ENCODE measurements around the gene ATXN1. TPM values are rescaled to one million over a fixed set of nuclear protein-coding genes. Genes with fewer than 3 reads are reported as not detected.
A peak's percentile ranks its signal among the peaks of the same experiment; 100 is the strongest.

ATXN1 gene
- total RNA-seq, 2 donors from 2014 or later, result 41.0 to 115 TPM

- peaks cover 30% of the 10 kb centered on the region for H3K36me3 Mint-ChIP-seq (ENCODE audit: low read depth)
- no peaks in the 10 kb centered on the region for H3K9me3 Mint-ChIP-seq
- no peak overlapping the region for H3K4me3 Mint-ChIP-seq
- H3K27ac Mint-ChIP-seq, result peak overlapping the region; percentile 22
- ATAC-seq (replicated peaks), result no peak
- H3K4me1 Mint-ChIP-seq, result peaks cover 36% of the 10 kb centered on the region
- H3K27me3 Mint-ChIP-seq, result no peaks in the 10 kb centered on the region
These were observed 335.2 kb downstream of the ATXN1 start for GRCh38 chr6:16425881-16426615.

- Mint-ChIP-seq H3K4me1 (peaks cover 44% of the 10 kb centered on the region), H3K4me3 (peak overlapping the region; percentile 80), H3K36me3 (ENCODE audit: low read depth) (peaks cover 16% of the 10 kb centered on the region), H3K27ac (peak overlapping the region; percentile 96), H3K9me3 (no peaks in the 10 kb centered on the region), H3K27me3 (no peaks in the 10 kb centered on the region)
- ATAC-seq (replicated peaks), result no peak
These were observed 339.7 kb downstream of the ATXN1 start for GRCh38 chr6:16421462-16421960.

GRCh38 chr6:16420715-16421461 is 340.4 kb downstream of the ATXN1 start:
- peak overlapping the region; percentile 80 for H3K4me3 Mint-ChIP-seq
- no peaks in the 10 kb centered on the region for H3K27me3 Mint-ChIP-seq
- peaks cover 13% of the 10 kb centered on the region for H3K36me3 Mint-ChIP-seq (ENCODE audit: low read depth)
- peaks cover 47% of the 10 kb centered on the region for H3K4me1 Mint-ChIP-seq
- H3K9me3 Mint-ChIP-seq, result no peaks in the 10 kb centered on the region
- peak overlapping the region; percentile 96 for H3K27ac Mint-ChIP-seq
- ATAC-seq (replicated peaks), result peak; percentile 88

GRCh38 chr6:16420337-16420714 is 340.9 kb downstream of the ATXN1 start:
- H3K36me3 Mint-ChIP-seq (ENCODE audit: low read depth), result peaks cover 10% of the 10 kb centered on the region
- peak; percentile 30 for ATAC-seq (replicated peaks)
- peak overlapping the region; percentile 80 for H3K4me3 Mint-ChIP-seq
- peak overlapping the region; percentile 96 for H3K27ac Mint-ChIP-seq
- H3K9me3 Mint-ChIP-seq, result no peaks in the 10 kb centered on the region
- peaks cover 47% of the 10 kb centered on the region for H3K4me1 Mint-ChIP-seq
- no peaks in the 10 kb centered on the region for H3K27me3 Mint-ChIP-seq

GRCh38 chr6:16419636-16420336 is 341.5 kb downstream of the ATXN1 start:
- peak overlapping the region; percentile 80 for H3K4me3 Mint-ChIP-seq
- peak; percentile 6 for ATAC-seq (replicated peaks)
- no peaks in the 10 kb centered on the region for H3K9me3 Mint-ChIP-seq
- peaks cover 47% of the 10 kb centered on the region for H3K4me1 Mint-ChIP-seq
- peaks cover 10% of the 10 kb centered on the region for H3K36me3 Mint-ChIP-seq (ENCODE audit: low read depth)
- H3K27ac Mint-ChIP-seq, result peak overlapping the region; percentile 96
- H3K27me3 Mint-ChIP-seq, result no peaks in the 10 kb centered on the region

GRCh38 chr6:16418151-16418550 is 343.1 kb downstream of the ATXN1 start:
- ATAC-seq (replicated peaks), result no peak
- H3K27ac Mint-ChIP-seq, result no peak overlapping the region
- H3K9me3 Mint-ChIP-seq, result no peaks in the 10 kb centered on the region
- H3K36me3 Mint-ChIP-seq (ENCODE audit: low read depth), result peaks cover 10% of the 10 kb centered on the region
- no peaks in the 10 kb centered on the region for H3K27me3 Mint-ChIP-seq
- peaks cover 57% of the 10 kb centered on the region for H3K4me1 Mint-ChIP-seq
- no peak overlapping the region for H3K4me3 Mint-ChIP-seq

GRCh38 chr6:16415677-16416076 is 345.6 kb downstream of the ATXN1 start:
- Mint-ChIP-seq H3K36me3 (ENCODE audit: low read depth) (peaks cover 5% of the 10 kb centered on the region), H3K9me3 (no peaks in the 10 kb centered on the region), H3K27ac (peak overlapping the region; percentile 82), H3K4me1 (peaks cover 49% of the 10 kb centered on the region), H3K27me3 (no peaks in the 10 kb centered on the region), H3K4me3 (peak overlapping the region; percentile 85)
- ATAC-seq (replicated peaks), result peak; percentile 4

GRCh38 chr6:16414205-16414604 is 347.1 kb downstream of the ATXN1 start:
- Mint-ChIP-seq H3K4me1 (peaks cover 41% of the 10 kb centered on the region), H3K4me3 (peak overlapping the region; percentile 85), H3K36me3 (ENCODE audit: low read depth) (peaks cover 2% of the 10 kb centered on the region), H3K9me3 (no peaks in the 10 kb centered on the region), H3K27me3 (no peaks in the 10 kb centered on the region), H3K27ac (peak overlapping the region; percentile 97)
- ATAC-seq (replicated peaks), result peak; percentile 67

GRCh38 chr6:16413399-16413798 is 347.9 kb downstream of the ATXN1 start:
- H3K4me3 Mint-ChIP-seq, result peak overlapping the region; percentile 85
- peaks cover 6% of the 10 kb centered on the region for H3K36me3 Mint-ChIP-seq (ENCODE audit: low read depth)
- no peaks in the 10 kb centered on the region for H3K27me3 Mint-ChIP-seq
- no peaks in the 10 kb centered on the region for H3K9me3 Mint-ChIP-seq
- peak overlapping the region; percentile 97 for H3K27ac Mint-ChIP-seq
- ATAC-seq (replicated peaks), result peak; percentile 70
- peaks cover 41% of the 10 kb centered on the region for H3K4me1 Mint-ChIP-seq

- peak; percentile 26 for ATAC-seq (replicated peaks)
- Mint-ChIP-seq H3K4me1 (peaks cover 41% of the 10 kb centered on the region), H3K9me3 (no peaks in the 10 kb centered on the region), H3K36me3 (ENCODE audit: low read depth) (peaks cover 10% of the 10 kb centered on the region), H3K27ac (peak overlapping the region; percentile 97), H3K4me3 (peak overlapping the region; percentile 85), H3K27me3 (no peaks in the 10 kb centered on the region)
These were observed 348.3 kb downstream of the ATXN1 start for GRCh38 chr6:16412982-16413381.

GRCh38 chr6:16412171-16412570 is 349.1 kb downstream of the ATXN1 start:
- no peaks in the 10 kb centered on the region for H3K9me3 Mint-ChIP-seq
- no peaks in the 10 kb centered on the region for H3K27me3 Mint-ChIP-seq
- peak overlapping the region; percentile 97 for H3K27ac Mint-ChIP-seq
- peaks cover 15% of the 10 kb centered on the region for H3K36me3 Mint-ChIP-seq (ENCODE audit: low read depth)
- ATAC-seq (replicated peaks), result no peak
- peaks cover 41% of the 10 kb centered on the region for H3K4me1 Mint-ChIP-seq
- H3K4me3 Mint-ChIP-seq, result peak overlapping the region; percentile 85

- H3K27ac Mint-ChIP-seq, result peak overlapping the region; percentile 65
- peak overlapping the region; percentile 59 for H3K4me3 Mint-ChIP-seq
- ATAC-seq (replicated peaks), result peak; percentile 35
- no peaks in the 10 kb centered on the region for H3K9me3 Mint-ChIP-seq
- no peaks in the 10 kb centered on the region for H3K27me3 Mint-ChIP-seq
- peaks cover 17% of the 10 kb centered on the region for H3K36me3 Mint-ChIP-seq (ENCODE audit: low read depth)
- peaks cover 42% of the 10 kb centered on the region for H3K4me1 Mint-ChIP-seq
These were observed 351.5 kb downstream of the ATXN1 start for GRCh38 chr6:16409531-16410441.

- Mint-ChIP-seq H3K27ac (no peak overlapping the region), H3K4me3 (peak overlapping the region; percentile 59), H3K27me3 (no peaks in the 10 kb centered on the region), H3K36me3 (ENCODE audit: low read depth) (peaks cover 24% of the 10 kb centered on the region), H3K9me3 (no peaks in the 10 kb centered on the region), H3K4me1 (peaks cover 39% of the 10 kb centered on the region)
- ATAC-seq (replicated peaks), result no peak
These were observed 352.5 kb downstream of the ATXN1 start for GRCh38 chr6:16408766-16409165.
